Fibroblast of skin of left quadriceps (primary cell): ENCODE data around the gene HOXB8.
A peak's percentile ranks its signal among the peaks of the same experiment; 100 is the strongest.

Source experiments
- DNase-seq, 2 experiments: peaks; one replicate each; pipeline ENCODE4 v3.0.0-alpha.2; 2013; ENCODE audit warnings: low read depth in 2 of 2

HOXB8 gene

GRCh38 chr17:48583708-48584222 lies 31.3 kb downstream of the HOXB8 start:
- no peak for DNase-seq

- no peak for DNase-seq
These were observed 32.4 kb downstream of the HOXB8 start for GRCh38 chr17:48582750-48583069.

- no peak for DNase-seq
These were observed 35.1 kb downstream of the HOXB8 start for GRCh38 chr17:48579760-48580554.

GRCh38 chr17:48579471-48579759 lies 35.7 kb downstream of the HOXB8 start:
- no peak for DNase-seq

GRCh38 chr17:48578616-48579470 lies 36.2 kb downstream of the HOXB8 start:
- no peak for DNase-seq

- DNase-seq = no peak
These were observed 37.0 kb downstream of the HOXB8 start, which contains the start of gene HOXB4 for GRCh38 chr17:48577946-48578615. Gene HOXB4 (minus strand): TSS chr17:48578350. CDS start chr17:48578319, 31 bp downstream.

GRCh38 chr17:48577330-48577945 lies 37.7 kb downstream of the HOXB8 start:
- no peak for DNase-seq

- no peak for DNase-seq
These were observed 38.4 kb downstream of the HOXB8 start for GRCh38 chr17:48576479-48577309.

- DNase-seq = no peak
These were observed 39.2 kb downstream of the HOXB8 start for GRCh38 chr17:48575673-48576478.

- DNase-seq = peak; percentile 67 to 70
These were observed 40.0 kb downstream of the HOXB8 start for GRCh38 chr17:48575066-48575582.

- DNase-seq = no peak
These were observed 40.5 kb downstream of the HOXB8 start for GRCh38 chr17:48574505-48575065.

GRCh38 chr17:48571826-48572417 lies 43.2 kb downstream of the HOXB8 start:
- DNase-seq = no peak

GRCh38 chr17:48571024-48571818 lies 43.9 kb downstream of the HOXB8 start:
- DNase-seq = no peak

- no peak for DNase-seq
These were observed 44.6 kb downstream of the HOXB8 start for GRCh38 chr17:48570325-48571023.

- no peak for DNase-seq
These were observed 45.3 kb downstream of the HOXB8 start for GRCh38 chr17:48569674-48570324.

GRCh38 chr17:48569240-48569582 lies 45.9 kb downstream of the HOXB8 start:
- no peak for DNase-seq

GRCh38 chr17:48568499-48569239 lies 46.4 kb downstream of the HOXB8 start:
- peak in 1 of 2 experiments; percentile 62 for DNase-seq
